Measurements from ENCODE around the gene NTHL1. TPM values are rescaled to one million over a fixed set of nuclear protein-coding genes. Genes with fewer than 3 reads are reported as not detected.
A peak's percentile ranks its signal among the peaks of the same experiment; 100 is the strongest.

The NTHL1 gene
- total and polyA plus RNA-seq, 2 of the 4 experiments (the other 2 are of a cell fraction) = 22.8 to 28.0 TPM

GRCh38 chr16:1990351-1991134 lies 57.1 kb downstream of the NTHL1 start:
- peak overlapping the region; percentile 70 for H2AK9ac ChIP-seq (replicated peaks; ENCODE audit: low read depth, low read length, poor library complexity)
- peak overlapping the region; percentile 89 for H3K4me2 ChIP-seq (ENCODE audit: low read depth, low read length)
- no peak overlapping the region for H2BK5ac ChIP-seq (ENCODE audit: low read depth, low read length, poor library complexity, severe bottlenecking)
- ChIA-PET CTCF (interaction anchor here (1.1 kb wide), 1 partner anchor 13 kb away, joined by 3 read pairs; no protein-coding TSS in a partner anchor), POLR2A (ENCODE audit: unreplicated experiment) (no interaction called here)
- peaks cover 13% of the 10 kb centered on the region for H3K36me3 ChIP-seq (ENCODE audit: control insufficient read depth, insufficient read depth, low read length)
- in situ Hi-C loops (cut with MboI; ENCODE audit: low sequenced_read_pairs) (no loop called here), dilution Hi-C loops (cut with HindIII; ENCODE audit: low sequenced_read_pairs, unreplicated experiment) (no loop called here), intact Hi-C loops (cut with micrococcal nuclease) (no loop called here)
- H3K18ac ChIP-seq (ENCODE audit: low read depth, low read length) = no peak overlapping the region
- no peak for TF ChIP-seq RAD21 (IDR thresholded peaks at IDR 0.05; ENCODE audit: low read length)
- no peak for TF ChIP-seq MXI1 (IDR thresholded peaks at IDR 0.05; ENCODE audit: borderline replicate concordance, low read depth, low read length)
- no peak for TF ChIP-seq BHLHE40 (IDR thresholded peaks at IDR 0.05; ENCODE audit: low read depth, low read length)
- TF ChIP-seq RCOR1 (IDR thresholded peaks at IDR 0.05; ENCODE audit: insufficient replicate concordance, low read length) = no peak
- TF ChIP-seq, protein P1, sequence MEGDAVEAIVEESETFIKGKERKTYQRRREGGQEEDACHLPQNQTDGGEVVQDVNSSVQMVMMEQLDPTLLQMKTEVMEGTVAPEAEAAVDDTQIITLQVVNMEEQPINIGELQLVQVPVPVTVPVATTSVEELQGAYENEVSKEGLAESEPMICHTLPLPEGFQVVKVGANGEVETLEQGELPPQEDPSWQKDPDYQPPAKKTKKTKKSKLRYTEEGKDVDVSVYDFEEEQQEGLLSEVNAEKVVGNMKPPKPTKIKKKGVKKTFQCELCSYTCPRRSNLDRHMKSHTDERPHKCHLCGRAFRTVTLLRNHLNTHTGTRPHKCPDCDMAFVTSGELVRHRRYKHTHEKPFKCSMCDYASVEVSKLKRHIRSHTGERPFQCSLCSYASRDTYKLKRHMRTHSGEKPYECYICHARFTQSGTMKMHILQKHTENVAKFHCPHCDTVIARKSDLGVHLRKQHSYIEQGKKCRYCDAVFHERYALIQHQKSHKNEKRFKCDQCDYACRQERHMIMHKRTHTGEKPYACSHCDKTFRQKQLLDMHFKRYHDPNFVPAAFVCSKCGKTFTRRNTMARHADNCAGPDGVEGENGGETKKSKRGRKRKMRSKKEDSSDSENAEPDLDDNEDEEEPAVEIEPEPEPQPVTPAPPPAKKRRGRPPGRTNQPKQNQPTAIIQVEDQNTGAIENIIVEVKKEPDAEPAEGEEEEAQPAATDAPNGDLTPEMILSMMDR (conservative IDR thresholded peaks at IDR 0.05; ENCODE audit: low read depth, low read length) = no peak
- TF ChIP-seq POLR2A (IDR thresholded peaks at IDR 0.05; ENCODE audit: low read depth, low read length) = no peak
- no peak for TF ChIP-seq NFE2L2 (IDR thresholded peaks at IDR 0.05; ENCODE audit: low read depth, low read length)
- no peak for TF ChIP-seq RFX5 (IDR thresholded peaks at IDR 0.05; ENCODE audit: low read depth, low read length)
- TF ChIP-seq FOS (IDR thresholded peaks at IDR 0.05; ENCODE audit: low read depth, low read length) = no peak
- no peak for TF ChIP-seq MAFK (IDR thresholded peaks at IDR 0.05; ENCODE audit: low read depth, low read length)
- TF ChIP-seq ELK1 (IDR thresholded peaks at IDR 0.05; ENCODE audit: borderline replicate concordance, low read depth, low read length) = no peak
- TF ChIP-seq MAZ (IDR thresholded peaks at IDR 0.05; ENCODE audit: borderline replicate concordance, low read depth, low read length) = no peak
- TF ChIP-seq USF2 (IDR thresholded peaks at IDR 0.05; ENCODE audit: low read depth, low read length) = no peak
- TF ChIP-seq SMC3 (IDR thresholded peaks at IDR 0.05; ENCODE audit: low read depth, low read length) = no peak
- no peak for TF ChIP-seq CEBPB (IDR thresholded peaks at IDR 0.05; ENCODE audit: low read depth, low read length)
- H4K91ac ChIP-seq (ENCODE audit: insufficient read depth, low read depth, low read length) = no peak overlapping the region
- H3K4me1 ChIP-seq (ENCODE audit: control insufficient read depth, insufficient read depth, low read length) = peaks cover 13% of the 10 kb centered on the region
- H4K5ac ChIP-seq (ENCODE audit: low read depth, low read length) = 0 out of 2 replicates have a peak overlapping the region, but pooled peaks have one; percentile 23
- WGBS, 2 experiments (ENCODE audit: extremely low coverage in 2 of 2, insufficient read length in 1 of 2) = 21% methylated on average over 20 of the region's 50 CpGs; no CpG with 5 or more reads in 1 of the 2 experiments
- peaks cover 17% of the 10 kb centered on the region for H3K27me3 ChIP-seq (ENCODE audit: control insufficient read depth, insufficient read depth, low read length)
- H3K56ac ChIP-seq (ENCODE audit: extremely low read depth, insufficient read depth, low read length) = no peak overlapping the region
- H3K79me1 ChIP-seq (ENCODE audit: low read depth in 1 of 2, low read length in 2 of 2) = peaks cover 11 to 24% of the 10 kb centered on the region in 2 experiments; a peak in 3 of 4 replicates
- DNase-seq (no peak), ATAC-seq (ENCODE audit: low read depth) (no peak)
- no peak overlapping the region for H4K8ac ChIP-seq (ENCODE audit: low read depth in 2 of 2, low read length in 2 of 2)
- peak overlapping the region; percentile 68 for H2AK5ac ChIP-seq (ENCODE audit: low read depth, low read length)
- H2BK20ac ChIP-seq (ENCODE audit: low read depth, low read length) = no peak overlapping the region
- no TSS peak for BruUV-seq (replicated peaks)
- no peak overlapping the region for H2BK120ac ChIP-seq (ENCODE audit: low read depth, low read length)
- no peak overlapping the region for H2BK15ac ChIP-seq (ENCODE audit: low read depth, low read length)
- peaks cover 19% of the 10 kb centered on the region for H3K9me1 ChIP-seq (ENCODE audit: insufficient read depth, low read length)
- H3K23ac ChIP-seq (ENCODE audit: low read depth, low read length) = no peak overlapping the region
- no peak overlapping the region for H3K27ac ChIP-seq (ENCODE audit: insufficient read depth, low read length)
- no peaks in the 10 kb centered on the region for H4K20me1 ChIP-seq (ENCODE audit: insufficient read depth, low read length)
- H3K9ac ChIP-seq (ENCODE audit: low read depth, low read length) = no peak overlapping the region
- H3K4me3 ChIP-seq (ENCODE audit: insufficient read depth, low read depth, low read length) = peak overlapping the region; percentile 45; the same call in 1 of the 2 replicates
- no peak overlapping the region for H3K14ac ChIP-seq (replicated peaks; ENCODE audit: low read depth, low read length)
- peaks cover 2% of the 10 kb centered on the region; the same call in 1 of the 2 replicates for H3K9me3 ChIP-seq (ENCODE audit: control insufficient read depth, insufficient read depth, low read length)
- peak overlapping the region; percentile 24; the same call in 1 of the 2 replicates for H3K4ac ChIP-seq (ENCODE audit: low read depth, low read length)
- peak overlapping the region; percentile 84 for H2AFZ ChIP-seq (replicated peaks; ENCODE audit: low read length, poor library complexity)
